ENCODE results near the gene TRIM37.
"Not testable (repeated sequence)": the region's sequence is repeated elsewhere in the genome, so short reads cannot be mapped to it uniquely, and the experiment has no call there.

Gene TRIM37, protein sequence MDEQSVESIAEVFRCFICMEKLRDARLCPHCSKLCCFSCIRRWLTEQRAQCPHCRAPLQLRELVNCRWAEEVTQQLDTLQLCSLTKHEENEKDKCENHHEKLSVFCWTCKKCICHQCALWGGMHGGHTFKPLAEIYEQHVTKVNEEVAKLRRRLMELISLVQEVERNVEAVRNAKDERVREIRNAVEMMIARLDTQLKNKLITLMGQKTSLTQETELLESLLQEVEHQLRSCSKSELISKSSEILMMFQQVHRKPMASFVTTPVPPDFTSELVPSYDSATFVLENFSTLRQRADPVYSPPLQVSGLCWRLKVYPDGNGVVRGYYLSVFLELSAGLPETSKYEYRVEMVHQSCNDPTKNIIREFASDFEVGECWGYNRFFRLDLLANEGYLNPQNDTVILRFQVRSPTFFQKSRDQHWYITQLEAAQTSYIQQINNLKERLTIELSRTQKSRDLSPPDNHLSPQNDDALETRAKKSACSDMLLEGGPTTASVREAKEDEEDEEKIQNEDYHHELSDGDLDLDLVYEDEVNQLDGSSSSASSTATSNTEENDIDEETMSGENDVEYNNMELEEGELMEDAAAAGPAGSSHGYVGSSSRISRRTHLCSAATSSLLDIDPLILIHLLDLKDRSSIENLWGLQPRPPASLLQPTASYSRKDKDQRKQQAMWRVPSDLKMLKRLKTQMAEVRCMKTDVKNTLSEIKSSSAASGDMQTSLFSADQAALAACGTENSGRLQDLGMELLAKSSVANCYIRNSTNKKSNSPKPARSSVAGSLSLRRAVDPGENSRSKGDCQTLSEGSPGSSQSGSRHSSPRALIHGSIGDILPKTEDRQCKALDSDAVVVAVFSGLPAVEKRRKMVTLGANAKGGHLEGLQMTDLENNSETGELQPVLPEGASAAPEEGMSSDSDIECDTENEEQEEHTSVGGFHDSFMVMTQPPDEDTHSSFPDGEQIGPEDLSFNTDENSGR

DNA sequence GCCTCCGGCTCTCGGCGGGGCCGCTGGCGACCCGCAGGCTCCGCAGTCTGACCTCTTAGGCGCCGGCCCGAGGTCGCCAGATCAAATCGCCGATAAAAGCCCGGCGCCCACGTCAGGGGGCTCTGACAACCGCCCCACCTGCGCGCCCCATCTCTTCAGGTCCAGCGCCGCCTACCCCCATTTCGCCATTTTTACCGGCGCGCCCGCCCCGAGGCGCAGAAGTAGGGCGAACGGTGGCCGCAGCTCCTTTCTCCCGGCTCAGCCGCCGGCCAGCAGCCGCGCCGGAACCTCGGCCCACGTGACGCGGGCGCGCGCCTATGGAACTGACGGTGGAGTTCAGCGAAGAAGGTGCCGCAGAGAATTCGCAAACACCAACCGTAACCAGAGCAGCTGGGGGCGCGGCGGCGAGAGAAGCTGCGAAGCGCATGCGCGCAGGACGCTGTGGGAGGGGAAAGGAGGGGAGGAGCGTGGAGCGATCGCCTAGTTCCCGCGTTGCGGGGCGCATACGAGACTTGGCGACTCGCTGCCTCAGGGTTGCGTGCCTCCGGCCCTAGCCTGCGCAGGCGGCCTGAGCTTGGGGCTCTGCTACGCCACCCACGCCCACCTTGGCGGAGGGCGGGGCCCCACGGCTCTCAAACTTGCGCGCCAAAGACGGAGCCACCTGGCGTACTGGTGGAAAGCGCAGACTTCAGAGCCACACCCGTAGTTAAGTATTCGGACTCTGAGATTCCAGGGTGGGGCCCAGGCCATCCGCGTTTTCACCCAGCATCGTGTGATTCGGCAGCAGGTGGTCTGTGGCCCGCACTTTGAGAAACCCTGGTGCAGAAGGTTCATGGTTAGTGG, at the start of gene TRIM37:
TRIM37 (minus strand) TSS at position 418 of the 843 bp plus-strand sequence. CDS start 419 bp downstream, outside the sequence.
- DNase-seq, result peak; percentile 99

DNA sequence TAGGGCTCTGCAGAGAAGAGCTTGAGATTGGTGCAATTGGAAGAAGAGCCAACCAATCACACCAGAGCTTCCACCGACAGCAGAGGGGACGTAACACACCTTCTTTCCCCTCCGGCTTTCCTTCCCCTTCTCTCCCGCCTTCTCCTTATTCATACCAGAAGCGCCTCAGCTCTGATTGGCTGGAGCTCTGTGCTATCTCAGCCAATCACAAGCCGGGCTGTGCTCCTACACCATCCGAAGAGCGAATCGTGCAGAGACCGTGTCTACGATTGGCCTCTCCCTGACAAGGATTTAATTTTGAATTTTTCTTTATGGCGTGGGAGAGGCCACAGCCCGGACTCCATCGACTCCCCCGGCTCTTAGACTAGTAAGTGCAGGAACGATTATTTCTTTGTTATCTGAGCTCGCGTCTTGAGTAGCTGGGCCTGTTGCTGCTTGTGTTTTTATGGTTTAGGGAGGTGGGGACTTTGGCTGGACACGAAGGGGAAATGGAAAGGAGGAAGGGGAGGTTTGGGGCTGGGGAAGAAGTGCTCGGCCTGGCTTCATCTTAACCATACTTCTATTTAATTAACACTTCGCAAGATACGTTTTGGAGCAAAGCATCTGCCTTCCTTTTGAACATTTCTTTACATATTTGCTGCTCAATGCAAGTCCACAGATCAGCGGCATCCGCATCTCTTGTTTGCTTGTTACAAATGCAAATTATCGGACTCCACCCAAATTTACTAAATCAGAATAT, 48.9 kb upstream of the TRIM37 start, which contains the start of gene PRR11:
PRR11 (plus strand) TSS at position 308 of the 739 bp plus-strand sequence. CDS start 14,007 bp downstream, outside the sequence.
- DNase-seq, result peak; percentile 99

DNA sequence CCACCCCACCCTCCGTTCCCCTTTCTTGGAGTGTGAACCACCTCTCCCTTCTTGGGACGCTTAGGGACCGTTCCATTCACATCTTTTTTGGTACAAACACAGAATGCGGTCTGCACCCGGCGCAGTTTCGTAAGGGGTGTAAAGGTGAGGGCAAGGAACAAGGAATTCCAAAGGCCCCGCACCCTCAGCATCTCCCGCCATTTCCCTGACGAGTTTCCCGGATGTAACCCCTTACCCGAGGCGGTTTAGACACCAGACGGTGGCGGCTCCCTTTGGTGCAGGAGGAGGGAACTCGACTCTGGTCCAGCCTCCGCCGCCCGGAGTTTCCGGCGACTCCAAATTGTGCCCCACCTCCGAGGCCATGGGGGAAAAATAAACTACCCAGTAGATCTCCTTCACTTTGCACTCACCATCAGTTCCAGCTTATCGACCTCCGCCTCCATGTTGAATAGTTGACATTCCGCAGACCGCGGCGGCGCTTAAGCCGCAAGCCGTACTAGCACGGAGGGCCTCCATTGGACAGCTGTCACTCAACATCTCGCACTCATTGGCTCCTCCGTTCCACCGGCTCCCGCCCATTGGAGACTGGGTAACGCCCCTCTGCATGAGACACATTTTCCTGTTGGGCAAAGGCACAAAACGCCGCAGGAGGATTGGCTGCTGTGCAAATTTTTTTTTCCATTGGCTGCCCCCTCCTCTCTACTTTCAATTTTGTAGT, 48.2 kb upstream of the TRIM37 start, which contains the start of gene SKA2:
SKA2 (minus strand) TSS at position 466 of the 718 bp plus-strand sequence; CDS start at position 443, 23 bp downstream.
- DNase-seq, result no peak

DNA sequence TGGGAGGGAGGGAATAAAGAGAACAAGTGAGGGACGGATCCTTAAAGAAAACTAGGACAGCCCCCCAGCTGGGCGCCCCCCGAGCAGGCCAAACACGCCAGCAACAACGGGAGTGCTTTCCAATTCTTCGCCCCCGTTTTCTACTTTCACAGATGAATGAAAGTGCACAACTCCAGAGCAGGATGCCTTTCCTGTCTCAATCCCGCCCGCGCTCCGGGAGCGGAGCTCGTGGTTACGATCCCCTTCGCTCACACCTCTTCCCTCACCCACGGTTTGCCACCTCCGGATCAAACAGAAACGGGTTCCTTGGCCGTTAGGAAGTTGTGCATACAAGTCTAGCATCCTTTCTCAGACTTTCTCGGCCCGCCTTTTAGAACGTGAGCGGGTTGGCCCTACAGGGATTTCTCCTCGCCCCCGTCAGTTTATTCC, 47.6 kb upstream of the TRIM37 start:
- DNase-seq, result peak; percentile 67

DNA sequence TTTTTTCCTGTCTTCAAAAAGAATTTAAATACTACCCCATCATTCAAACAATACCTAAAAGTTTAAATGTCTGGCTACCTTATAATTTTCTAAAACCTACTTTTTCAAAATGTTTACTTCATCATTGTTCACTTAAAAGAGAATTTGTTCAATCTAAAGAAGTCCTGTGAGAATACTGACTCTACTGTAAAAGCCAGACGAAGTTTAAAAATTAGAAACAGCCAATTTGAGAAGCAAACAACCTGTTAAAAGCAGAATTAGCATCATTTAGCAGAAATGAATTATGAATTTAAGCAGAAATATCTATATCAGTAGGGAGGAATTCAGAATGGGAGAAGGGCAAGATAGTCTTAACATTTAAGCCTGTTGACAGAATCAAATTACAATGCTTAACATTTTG, 46.2 kb upstream of the TRIM37 start:
- no peak for DNase-seq

DNA sequence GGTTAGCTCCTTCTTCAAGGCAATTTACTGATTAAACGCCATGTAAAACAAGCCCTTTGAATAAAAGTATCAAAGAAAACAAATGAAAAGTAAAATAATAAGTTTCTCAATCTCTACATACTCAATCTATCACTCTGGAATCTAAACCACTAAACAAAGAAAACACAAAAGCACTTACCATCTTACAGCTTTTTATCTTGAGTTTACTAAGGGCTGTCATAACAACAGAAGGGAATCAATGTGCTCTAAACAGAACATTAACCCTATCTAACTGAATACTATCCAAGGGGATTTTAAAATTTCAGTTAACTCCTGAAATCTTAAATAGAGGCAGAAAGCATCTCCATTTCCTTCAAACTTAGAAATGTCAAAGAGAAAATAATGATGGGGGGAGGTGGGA, 44.9 kb upstream of the TRIM37 start:
- DNase-seq, result no peak

DNA sequence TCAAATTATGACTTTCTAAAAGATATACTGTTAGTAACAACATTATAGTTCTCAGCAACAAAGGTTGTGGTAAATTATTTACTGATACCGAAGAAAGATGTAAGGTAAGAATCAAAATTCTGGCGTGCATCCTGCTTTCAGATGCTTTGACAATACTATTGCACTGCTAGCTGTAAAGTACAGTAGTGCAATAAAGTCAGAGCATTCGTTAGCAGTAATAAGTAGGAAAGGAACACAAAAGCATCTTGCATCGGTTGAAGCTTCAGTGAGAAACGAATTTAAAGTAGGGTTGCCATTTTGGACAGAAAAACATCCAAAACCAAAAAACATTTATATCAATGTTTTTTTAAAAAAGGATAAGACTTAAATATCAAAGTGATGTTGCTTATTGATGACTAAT, 44.3 kb upstream of the TRIM37 start:
- DNase-seq, result no peak

DNA sequence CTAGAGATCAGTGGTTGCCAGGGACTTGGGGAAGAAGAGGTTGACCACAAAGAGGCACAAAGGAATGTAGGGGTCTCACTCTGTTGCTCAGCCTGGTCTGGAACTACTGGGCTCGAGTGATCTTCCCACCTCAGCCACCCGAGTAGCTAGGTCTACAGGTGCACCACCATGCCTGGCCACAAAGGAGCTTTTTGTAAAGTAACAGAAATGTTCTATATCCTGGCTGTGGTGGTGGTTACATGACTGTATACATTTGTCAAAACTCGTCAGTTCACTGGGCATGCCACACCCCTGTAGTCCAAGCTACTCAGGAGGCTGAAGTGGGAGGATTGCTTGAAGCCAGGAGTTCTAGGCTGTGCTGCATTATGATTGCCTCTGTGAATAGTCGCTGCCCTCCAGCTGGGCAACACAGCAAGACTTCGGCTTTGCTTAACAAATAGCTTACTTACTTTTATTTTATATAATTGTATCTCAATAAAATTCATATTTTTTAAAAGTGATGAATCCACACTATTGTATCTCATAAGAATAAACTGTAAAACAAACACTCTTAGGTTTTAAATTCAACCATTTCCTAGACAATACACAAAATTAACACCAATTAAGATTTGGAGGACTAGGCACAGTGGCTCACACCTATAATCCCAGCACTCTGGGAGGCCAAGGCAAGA, 43.3 kb upstream of the TRIM37 start:
- DNase-seq, result no peak

DNA sequence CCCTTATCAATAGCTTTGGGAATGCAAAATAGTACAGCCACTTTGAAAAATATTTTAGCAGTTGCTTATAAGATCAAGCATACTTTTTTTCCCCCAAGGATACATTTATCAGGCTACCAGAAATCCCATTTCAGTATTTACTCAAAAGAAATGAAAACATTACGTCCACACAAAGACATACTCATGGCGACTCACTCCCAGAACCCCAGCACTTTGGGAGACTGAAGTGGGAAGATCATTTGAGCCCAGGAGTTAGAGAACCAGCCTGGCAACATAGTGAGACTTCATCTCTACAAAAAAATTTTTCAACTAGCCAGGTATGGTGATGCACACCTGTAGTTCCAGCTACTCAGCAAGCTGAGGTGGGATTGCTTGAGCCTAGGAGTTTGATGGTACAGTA, 42.4 kb upstream of the TRIM37 start:
- DNase-seq, result no peak

DNA sequence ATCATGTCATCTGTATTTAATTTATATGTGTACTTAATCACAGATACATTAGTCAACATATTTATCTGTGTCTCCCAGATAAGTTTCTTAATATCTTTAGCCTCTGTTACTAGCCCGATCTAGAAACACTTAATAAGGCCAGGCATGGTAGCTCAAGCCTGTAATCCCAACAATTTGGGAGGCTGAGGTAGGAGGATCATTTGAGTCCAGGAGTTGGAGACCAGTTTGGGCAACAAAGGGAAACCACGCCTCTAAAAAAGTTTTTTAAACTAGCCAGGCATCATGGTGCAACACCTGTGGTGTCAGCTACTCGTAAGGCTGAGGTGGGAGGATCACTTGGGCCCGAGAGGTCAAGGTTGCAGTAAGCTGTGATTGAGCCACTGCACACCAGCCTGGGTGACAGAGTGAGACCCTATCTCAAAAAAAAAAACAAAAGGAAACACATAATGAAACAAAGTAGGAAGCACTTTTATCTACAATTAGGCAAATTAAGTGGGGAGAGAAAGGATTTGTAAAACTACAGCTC, 39.0 kb upstream of the TRIM37 start:
- DNase-seq, result no peak

DNA sequence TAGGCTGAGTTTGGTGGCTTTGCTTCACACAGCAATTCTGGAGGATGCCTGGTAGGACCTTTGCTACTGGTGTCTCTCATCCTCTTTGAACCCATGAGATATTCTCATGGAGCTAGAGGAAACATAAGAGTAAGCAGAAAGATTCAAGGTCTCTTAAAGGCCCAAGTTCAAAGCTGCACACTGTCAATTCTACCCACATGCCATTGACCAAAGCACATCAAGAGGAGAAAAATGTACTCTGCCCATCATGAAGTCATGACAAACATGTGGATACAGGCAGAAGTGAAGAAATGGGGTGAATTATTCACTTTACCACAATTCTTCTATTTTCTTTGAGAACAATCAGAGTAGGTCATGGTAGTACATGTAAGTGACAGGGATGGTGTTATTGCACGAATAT, 35.2 kb upstream of the TRIM37 start:
- DNase-seq, result no peak

DNA sequence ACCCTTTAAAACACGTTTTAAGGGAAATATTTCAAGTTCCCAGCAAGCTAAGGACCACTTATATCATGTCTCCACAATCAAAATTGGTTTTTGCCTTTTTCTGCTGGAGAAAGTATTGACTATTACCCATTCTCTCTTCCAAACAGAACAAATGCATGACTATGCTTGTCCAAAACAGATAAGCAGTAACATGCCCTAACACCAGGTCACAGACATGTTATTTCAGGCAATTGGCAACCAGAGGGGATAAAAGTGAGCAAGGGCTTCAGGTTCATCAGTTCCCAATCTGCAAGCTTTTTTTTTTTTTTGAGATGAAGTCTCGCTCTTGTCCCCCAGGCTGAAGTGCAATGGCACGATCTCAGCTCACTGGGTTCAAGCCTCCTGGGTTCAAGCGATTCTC, 33.3 kb upstream of the TRIM37 start:
- no peak for DNase-seq

DNA sequence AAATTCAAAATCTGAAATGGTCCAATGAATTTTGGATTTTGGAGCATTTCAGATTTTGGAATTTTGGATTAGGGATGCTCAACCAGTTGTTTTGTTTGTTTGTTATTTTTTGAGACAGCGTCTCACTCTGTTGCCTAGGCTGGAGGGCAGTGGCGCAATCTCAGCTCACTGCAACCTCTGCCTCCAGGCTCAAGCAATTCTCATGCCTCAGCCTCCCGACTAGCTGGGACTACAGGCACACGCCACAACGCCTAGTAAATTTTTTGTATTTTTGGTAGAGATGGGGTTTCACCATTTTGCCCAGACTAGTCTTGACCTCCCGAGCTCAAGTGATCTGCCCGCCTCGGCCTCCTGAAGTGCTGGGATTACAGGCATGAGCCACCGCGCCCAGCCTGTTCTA, 31.7 kb upstream of the TRIM37 start:
- DNase-seq, result not testable (repeated sequence)

DNA sequence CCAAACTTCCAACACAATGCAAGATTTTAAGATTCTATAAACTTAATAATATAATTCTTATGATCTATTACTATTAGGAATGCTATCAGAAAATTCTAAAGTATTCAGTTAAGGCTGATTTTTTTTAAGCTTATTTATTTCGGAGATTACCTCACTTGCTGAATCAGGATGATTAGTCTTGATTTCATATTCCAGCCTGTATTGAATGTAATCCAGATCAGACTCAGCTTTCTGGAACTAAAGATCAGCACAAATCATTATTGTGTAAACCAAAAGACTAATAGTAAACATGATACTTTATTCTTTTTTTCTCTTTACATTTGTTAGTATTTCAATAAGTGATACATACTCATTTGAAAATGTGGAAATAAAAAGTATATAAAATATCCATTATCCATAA, 24.5 kb upstream of the TRIM37 start:
- DNase-seq, result no peak

DNA sequence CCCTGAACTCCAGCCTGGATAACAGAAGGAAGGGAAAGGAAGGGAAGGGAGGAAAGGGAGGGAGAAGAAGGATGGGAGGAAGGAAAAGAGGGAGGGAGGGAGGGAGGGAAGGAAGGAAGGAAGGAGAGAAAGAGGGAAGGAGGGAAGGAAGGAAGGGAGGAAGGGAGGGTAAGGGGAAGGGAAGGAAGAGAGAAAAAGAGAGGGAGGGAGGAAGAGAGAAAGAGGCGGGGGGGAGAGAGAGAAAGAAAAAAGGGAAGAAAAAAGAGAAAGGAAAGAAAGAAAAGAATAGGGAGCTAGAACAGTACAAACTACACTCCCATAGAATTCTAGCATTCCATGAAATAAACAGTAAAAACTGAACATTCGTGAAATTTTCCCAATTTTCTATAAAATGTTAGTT, 23.1 kb upstream of the TRIM37 start:
- DNase-seq, result no peak

DNA sequence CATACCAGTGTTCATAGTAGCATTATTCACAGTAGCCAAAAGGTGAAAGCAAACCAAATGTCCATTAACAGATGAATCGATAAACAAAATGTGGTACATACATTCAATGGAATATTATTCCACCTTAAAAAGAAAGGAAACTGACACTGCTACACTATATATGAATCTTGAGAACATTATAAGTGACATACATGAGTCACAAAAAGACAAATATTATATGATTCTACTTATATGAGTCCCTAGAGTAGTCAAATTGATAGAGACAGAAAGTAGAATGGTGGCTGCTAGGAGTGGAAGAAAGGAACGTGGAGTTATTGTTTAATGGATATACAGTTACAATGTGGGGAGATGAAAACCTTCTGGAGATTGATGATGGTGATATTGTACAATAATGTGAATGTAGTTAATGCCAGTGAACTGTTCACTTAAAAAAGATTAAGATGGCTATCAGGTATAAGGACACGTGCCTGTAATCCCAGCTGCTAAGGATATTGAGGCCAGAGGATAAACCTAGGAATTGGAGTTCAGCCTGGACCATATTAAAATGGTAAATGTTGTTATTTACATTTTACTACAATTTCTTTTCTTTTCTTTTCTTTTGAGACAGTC, 20.2 kb upstream of the TRIM37 start:
- DNase-seq, result no peak

DNA sequence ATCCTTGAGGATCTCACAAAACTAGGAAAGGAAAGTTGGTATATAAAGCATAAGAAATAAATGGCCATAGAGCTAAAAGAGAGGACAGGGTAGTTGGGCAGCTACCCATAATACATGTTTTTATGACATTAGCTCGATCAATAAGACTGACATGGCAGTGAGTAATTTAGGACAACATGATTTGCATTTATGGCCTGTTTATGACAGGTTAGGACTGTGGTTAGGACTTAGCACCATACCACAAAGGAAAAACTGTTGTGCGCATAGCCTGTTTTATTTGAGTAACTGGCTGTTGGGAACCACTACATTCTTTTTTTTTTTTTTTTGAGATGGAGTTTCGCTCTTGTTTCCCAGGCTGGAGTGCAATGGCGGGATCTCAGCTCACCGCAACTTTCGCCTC, 18.0 kb upstream of the TRIM37 start:
- DNase-seq, result no peak

DNA sequence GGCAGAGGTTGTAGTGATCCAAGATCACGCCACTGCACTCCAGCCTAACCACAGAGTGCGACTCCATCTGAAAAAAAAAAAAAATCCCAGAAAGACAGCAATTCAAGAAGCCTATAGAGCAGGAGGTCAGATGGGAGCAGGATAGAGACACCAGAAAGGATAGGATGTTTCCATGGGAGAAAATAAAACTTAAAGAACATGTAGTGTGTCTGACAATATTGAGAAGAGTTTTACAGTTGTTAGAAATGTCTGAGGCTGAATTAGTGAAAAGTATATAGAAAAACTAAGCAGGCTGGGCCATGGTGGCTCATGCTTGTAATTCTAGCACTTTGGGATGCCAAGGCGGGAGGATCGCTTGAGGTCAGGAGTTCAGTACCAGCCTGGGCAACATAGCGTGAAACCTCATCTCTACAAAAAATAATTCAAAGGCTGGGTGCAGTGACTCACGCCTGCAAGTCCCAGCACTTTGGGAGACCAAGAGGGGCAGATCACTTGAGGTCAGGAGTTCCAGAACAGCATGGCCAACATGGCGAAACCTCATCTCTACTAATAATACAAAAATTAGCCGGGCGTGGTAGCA, 15.3 kb upstream of the TRIM37 start:
- no peak for DNase-seq

DNA sequence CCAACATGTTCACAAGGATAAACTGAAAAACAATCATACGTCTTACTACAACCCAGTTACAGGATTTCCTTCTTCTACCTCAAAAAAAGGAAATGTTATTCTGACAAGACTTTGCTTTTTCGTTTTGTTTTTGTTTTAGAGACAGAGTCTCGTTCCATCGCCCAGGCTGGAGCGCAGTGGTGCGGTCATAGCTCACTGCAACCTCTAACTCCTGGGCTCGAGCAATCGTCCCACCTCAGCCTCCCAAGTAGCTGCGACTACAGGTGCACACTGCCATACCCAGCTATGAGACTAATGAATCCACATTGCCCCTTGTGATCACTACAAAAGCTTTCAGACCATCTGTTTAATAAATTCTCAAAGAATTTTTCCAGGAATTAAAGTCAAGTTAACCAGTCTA, 8.8 kb upstream of the TRIM37 start:
- DNase-seq, result no peak

Data from femur (tissue), 1 donor.